ENCODE data around the gene GPR3.

The GPR3 gene

DNA sequence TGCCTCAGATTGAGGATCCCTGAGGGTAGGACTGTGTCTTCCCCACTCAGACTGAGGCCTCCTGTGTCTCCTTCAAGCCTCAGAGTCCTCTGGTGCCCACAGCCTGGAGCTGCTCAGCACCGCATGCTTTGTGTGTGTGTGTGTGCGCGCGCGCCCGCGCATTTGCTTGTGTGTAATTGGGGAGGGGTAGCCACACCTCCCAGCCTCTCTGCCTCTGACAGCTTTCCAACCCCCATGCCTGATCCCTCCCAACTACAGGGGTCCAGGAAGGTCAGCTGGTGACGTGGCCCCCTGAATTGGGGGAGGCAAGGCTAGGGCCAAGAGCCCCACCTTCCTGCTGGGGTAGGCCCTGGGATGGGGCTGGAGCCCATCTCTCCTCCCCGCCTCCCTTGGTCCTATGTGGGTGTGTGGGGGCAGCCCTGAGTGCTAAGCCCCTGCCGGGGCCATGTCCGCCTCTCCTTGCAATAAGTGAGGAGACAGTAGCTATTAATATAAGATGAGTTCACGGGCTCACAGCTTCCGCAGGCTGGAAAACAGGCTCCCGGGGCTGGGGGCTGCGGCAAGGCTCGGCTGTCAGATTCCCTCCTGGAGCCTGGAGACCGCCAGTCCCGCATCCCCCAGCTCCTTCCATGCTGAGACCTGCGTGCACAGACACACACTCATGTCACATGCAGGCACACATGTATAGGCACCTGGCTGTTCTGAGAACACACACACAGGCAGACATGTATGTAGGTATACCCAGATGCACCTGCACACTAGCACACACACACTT is 7.0 kb downstream of the GPR3 start:
- Histone ChIP-seq H3K36me3 (ENCODE audit: control insufficient read depth, insufficient read depth, low read length) (no peaks in the 10 kb centered on the region; the same call in 1 of the 2 replicates), H3K27me3 (replicated peaks; ENCODE audit: control insufficient read depth, insufficient read depth, low read length) (no peaks in the 10 kb centered on the region), H3K4me3 (replicated peaks; ENCODE audit: low read depth, low read length) (no peak overlapping the region)
- TF ChIP-seq, protein P1, sequence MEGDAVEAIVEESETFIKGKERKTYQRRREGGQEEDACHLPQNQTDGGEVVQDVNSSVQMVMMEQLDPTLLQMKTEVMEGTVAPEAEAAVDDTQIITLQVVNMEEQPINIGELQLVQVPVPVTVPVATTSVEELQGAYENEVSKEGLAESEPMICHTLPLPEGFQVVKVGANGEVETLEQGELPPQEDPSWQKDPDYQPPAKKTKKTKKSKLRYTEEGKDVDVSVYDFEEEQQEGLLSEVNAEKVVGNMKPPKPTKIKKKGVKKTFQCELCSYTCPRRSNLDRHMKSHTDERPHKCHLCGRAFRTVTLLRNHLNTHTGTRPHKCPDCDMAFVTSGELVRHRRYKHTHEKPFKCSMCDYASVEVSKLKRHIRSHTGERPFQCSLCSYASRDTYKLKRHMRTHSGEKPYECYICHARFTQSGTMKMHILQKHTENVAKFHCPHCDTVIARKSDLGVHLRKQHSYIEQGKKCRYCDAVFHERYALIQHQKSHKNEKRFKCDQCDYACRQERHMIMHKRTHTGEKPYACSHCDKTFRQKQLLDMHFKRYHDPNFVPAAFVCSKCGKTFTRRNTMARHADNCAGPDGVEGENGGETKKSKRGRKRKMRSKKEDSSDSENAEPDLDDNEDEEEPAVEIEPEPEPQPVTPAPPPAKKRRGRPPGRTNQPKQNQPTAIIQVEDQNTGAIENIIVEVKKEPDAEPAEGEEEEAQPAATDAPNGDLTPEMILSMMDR (IDR thresholded peaks at IDR 0.05; ENCODE audit: insufficient read depth, low read length, poor library complexity, severe bottlenecking): no peak
- no peak for DNase-seq (ENCODE audit: extremely low read depth, insufficient read length)

DNA sequence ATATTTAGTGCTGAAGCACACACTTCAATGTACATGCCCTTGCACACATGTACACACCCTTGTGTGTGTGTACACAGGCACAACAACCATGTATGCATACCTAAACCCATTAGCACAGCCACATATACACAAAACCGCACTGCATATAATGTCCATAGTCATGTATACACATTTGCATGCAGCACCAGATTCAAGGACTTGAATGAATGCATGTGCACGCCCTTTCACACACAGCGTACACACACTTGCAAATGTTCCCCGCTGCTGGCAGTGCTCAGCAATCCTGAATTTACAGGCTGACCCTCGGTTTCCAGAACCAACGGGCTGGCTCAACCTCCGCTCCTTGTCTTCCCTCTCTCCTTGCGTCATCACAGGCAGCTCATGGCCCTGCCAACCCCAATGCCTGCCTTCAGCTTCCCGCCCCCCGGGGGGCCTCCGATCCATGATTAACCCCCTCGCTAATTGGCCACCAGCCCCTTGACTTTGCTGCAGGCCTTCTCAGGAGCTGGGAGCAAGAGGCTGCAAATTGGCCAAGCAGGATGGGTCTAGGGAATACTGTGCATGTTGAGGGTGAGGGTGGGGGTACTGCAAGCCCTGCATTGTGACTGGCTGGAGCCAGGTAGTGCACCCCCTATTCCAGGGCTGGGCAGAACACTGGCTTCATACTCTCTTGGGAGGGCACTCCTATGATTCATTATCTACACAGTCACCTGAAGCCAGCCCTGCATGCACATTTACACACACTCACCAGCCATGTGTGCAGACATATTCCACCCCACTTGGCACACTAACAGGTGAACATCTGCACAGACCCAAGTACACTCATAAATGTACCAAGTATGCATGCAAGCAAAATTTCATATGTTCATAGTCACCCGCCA is 7.9 kb downstream of the GPR3 start:
- no peak for DNase-seq (ENCODE audit: extremely low read depth, insufficient read length)
- no peaks in the 10 kb centered on the region; the same call in 1 of the 2 replicates for H3K36me3 ChIP-seq (ENCODE audit: control insufficient read depth, insufficient read depth, low read length)
- TF ChIP-seq, protein P1 (IDR thresholded peaks at IDR 0.05; ENCODE audit: insufficient read depth, low read length, poor library complexity, severe bottlenecking): no peak
- H3K27me3 ChIP-seq (replicated peaks; ENCODE audit: control insufficient read depth, insufficient read depth, low read length): no peaks in the 10 kb centered on the region
- no peak overlapping the region for H3K4me3 ChIP-seq (replicated peaks; ENCODE audit: low read depth, low read length)

DNA sequence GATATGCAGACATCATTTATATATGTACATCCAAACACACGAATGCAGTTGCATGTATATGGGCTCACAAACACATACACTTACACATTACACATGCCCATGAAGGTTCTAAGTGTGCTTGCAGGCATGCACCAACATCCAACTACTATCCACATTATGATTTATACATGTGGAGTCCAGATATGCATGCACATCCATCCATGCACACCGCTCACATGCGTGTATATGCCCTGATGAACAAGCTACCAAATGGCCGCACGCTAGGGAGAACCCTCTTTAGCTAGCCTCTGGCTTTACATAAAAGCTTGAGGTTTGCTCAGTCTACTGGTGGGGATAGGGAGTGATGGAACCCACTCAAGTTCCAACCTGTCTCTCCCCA is 8.5 kb downstream of the GPR3 start:
- Histone ChIP-seq H3K27me3 (replicated peaks; ENCODE audit: control insufficient read depth, insufficient read depth, low read length) (no peaks in the 10 kb centered on the region), H3K4me3 (replicated peaks; ENCODE audit: low read depth, low read length) (no peak overlapping the region), H3K36me3 (ENCODE audit: control insufficient read depth, insufficient read depth, low read length) (no peaks in the 10 kb centered on the region; the same call in 1 of the 2 replicates)
- TF ChIP-seq, protein P1 (IDR thresholded peaks at IDR 0.05; ENCODE audit: insufficient read depth, low read length, poor library complexity, severe bottlenecking): no peak
- DNase-seq (ENCODE audit: extremely low read depth, insufficient read length): no peak

DNA sequence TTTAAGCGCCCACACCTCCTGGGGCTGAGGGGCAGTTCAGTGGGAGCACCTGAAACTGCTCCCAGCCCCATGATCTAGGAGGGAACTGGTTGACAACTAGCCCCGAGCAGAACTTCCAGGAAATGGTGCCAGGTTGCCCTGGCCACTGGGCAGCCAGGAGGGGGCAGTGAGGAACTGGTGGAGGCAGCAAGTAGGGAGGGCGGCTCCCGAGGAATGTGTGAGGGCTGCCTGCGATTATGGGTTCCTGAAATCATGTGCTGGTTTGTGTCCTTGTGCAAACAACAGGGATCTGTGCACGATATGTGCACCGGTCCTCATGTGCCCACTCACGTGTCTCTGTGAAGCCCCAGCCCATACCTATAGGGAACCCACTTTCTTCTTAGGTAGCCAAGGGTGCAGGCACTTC is 9.9 kb downstream of the GPR3 start:
- H3K36me3 ChIP-seq (ENCODE audit: control insufficient read depth, insufficient read depth, low read length): no peaks in the 10 kb centered on the region; the same call in 1 of the 2 replicates
- TF ChIP-seq, protein P1 (IDR thresholded peaks at IDR 0.05; ENCODE audit: insufficient read depth, low read length, poor library complexity, severe bottlenecking): peak; percentile 39
- H3K4me3 ChIP-seq (replicated peaks; ENCODE audit: low read depth, low read length): no peak overlapping the region
- no peaks in the 10 kb centered on the region for H3K27me3 ChIP-seq (replicated peaks; ENCODE audit: control insufficient read depth, insufficient read depth, low read length)
- no peak for DNase-seq (ENCODE audit: extremely low read depth, insufficient read length)

DNA sequence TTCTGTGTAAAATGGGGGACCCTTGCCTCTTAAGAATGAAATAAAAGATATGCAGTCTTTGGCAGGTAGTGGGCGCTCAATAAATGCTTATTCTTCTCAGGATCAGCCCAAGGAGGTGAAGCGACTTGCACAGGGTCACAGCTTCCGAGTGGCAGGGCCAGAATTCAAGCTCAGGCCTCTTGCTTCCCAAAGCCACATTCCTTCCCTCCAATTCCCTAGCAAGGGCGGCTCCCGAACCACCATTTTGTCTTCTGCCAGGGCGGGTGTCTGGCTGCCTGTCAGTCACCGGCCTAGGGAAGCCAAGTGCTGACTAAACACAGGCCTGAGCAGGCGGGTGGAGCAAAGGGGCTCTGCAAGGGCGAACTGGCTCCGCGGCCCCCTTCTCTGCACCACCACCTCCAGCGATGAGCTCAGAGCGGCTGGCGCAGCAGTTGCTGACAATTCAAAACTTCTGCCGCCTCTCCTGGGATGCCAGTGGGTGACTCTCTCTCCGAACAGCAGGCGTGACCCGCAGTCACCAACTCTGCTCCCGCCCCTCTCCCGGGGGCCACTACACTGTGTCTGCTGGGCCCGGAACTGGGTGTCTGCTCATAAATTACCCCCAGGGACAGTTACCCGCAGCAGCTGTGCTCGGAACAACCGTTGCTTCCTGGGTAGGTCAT is 10.8 kb downstream of the GPR3 start:
- peaks cover 5% of the 10 kb centered on the region for H3K36me3 ChIP-seq (ENCODE audit: control insufficient read depth, insufficient read depth, low read length)
- TF ChIP-seq, protein P1 (IDR thresholded peaks at IDR 0.05; ENCODE audit: insufficient read depth, low read length, poor library complexity, severe bottlenecking): peak; percentile 57
- H3K27me3 ChIP-seq (replicated peaks; ENCODE audit: control insufficient read depth, insufficient read depth, low read length): no peaks in the 10 kb centered on the region
- H3K4me3 ChIP-seq (replicated peaks; ENCODE audit: low read depth, low read length): no peak overlapping the region
- DNase-seq (ENCODE audit: extremely low read depth, insufficient read length): peak; percentile 60

All from GM06990 (cell line).